MV-4-11 (cell line): ENCODE results near the gene AKR1B1.
A peak's percentile ranks its signal among the peaks of the same experiment; 100 is the strongest.
"Not testable (repeated sequence)": the region's sequence is repeated elsewhere in the genome, so short reads cannot be mapped to it uniquely, and the experiment has no call there.

Experiments
- DNase-seq: peaks from one replicate; lab custom pipeline; 2025; lab: John Stamatoyannopoulos, UW

The AKR1B1 gene

GRCh38 chr7:134458806-134459698 lies at the start of gene AKR1B1:
AKR1B1 (minus strand) TSS chr7:134459100; CDS start chr7:134459062, 38 bp downstream.
- DNase-seq, result peak; percentile 89

- DNase-seq, result no peak
Measured at GRCh38 chr7:134505856-134506255, 47.0 kb upstream of the AKR1B1 start.

GRCh38 chr7:134504660-134505164 lies 45.8 kb upstream of the AKR1B1 start:
- DNase-seq, result no peak

- DNase-seq, result peak; percentile 67
Measured at GRCh38 chr7:134502463-134503371, 43.8 kb upstream of the AKR1B1 start.

GRCh38 chr7:134500982-134501381 lies 42.1 kb upstream of the AKR1B1 start:
- no peak for DNase-seq

- DNase-seq, result no peak
Measured at GRCh38 chr7:134500406-134500805, 41.5 kb upstream of the AKR1B1 start.

- DNase-seq, result peak; percentile 28
Measured at GRCh38 chr7:134495546-134495945, 36.6 kb upstream of the AKR1B1 start.

GRCh38 chr7:134493091-134493490 lies 34.2 kb upstream of the AKR1B1 start:
- DNase-seq, result no peak

- DNase-seq, result not testable (repeated sequence)
Measured at GRCh38 chr7:134487721-134488120, 28.8 kb upstream of the AKR1B1 start.

- no peak for DNase-seq
Measured at GRCh38 chr7:134485203-134485602, 26.3 kb upstream of the AKR1B1 start.

- DNase-seq, result no peak
Measured at GRCh38 chr7:134483296-134483695, 24.4 kb upstream of the AKR1B1 start.

- DNase-seq, result no peak
Measured at GRCh38 chr7:134482858-134483257, 24.0 kb upstream of the AKR1B1 start.

GRCh38 chr7:134481167-134481566 lies 22.3 kb upstream of the AKR1B1 start:
- no peak for DNase-seq

GRCh38 chr7:134480730-134481129 lies 21.8 kb upstream of the AKR1B1 start:
- DNase-seq, result peak; percentile 60

GRCh38 chr7:134480202-134480601 lies 21.3 kb upstream of the AKR1B1 start:
- DNase-seq, result no peak

GRCh38 chr7:134478707-134479106 lies 19.8 kb upstream of the AKR1B1 start:
- DNase-seq, result no peak

GRCh38 chr7:134477954-134478353 lies 19.1 kb upstream of the AKR1B1 start:
- no peak for DNase-seq

GRCh38 chr7:134476044-134476443 lies 17.1 kb upstream of the AKR1B1 start:
- no peak for DNase-seq

GRCh38 chr7:134474828-134475227 lies 15.9 kb upstream of the AKR1B1 start:
- peak; percentile 53 for DNase-seq

GRCh38 chr7:134473861-134474291 lies 15.0 kb upstream of the AKR1B1 start:
- DNase-seq, result no peak

- peak; percentile 68 for DNase-seq
Measured at GRCh38 chr7:134472572-134473244, 13.8 kb upstream of the AKR1B1 start.

- DNase-seq, result peak; percentile 48
Measured at GRCh38 chr7:134470864-134471263, 12.0 kb upstream of the AKR1B1 start.
